Suprapubic skin (tissue), 3 donors: ENCODE data around the gene CDK5RAP2.

Experiments used
- POLR2A ChIP-seq, 2 donors: fragments of 450-650 bp; IDR thresholded peaks; one replicate each; pipeline ENCODE4 v1.6.1; 2017; ENCODE audit warnings: antibody characterized with exemption in 2 of 2, mild to moderate bottlenecking in 2 of 2, moderate library complexity in 2 of 2
- TF ChIP-seq, protein P1 (sequence below), 2 donors: fragments of 200-600 bp in 1 of 2; fragments of 450-650 bp in 1 of 2; sonication (generic) in 1 of 2; IDR thresholded peaks; one replicate each; pipeline ENCODE4 v1.5.1; 2016 to 2019; ENCODE audit warnings: antibody characterized with exemption in 2 of 2, mild to moderate bottlenecking in 1 of 2, moderate library complexity in 1 of 2

GRCh38 chr9:120386390-120387131 is 193.4 kb downstream of the CDK5RAP2 start:
- TF ChIP-seq, protein P1, sequence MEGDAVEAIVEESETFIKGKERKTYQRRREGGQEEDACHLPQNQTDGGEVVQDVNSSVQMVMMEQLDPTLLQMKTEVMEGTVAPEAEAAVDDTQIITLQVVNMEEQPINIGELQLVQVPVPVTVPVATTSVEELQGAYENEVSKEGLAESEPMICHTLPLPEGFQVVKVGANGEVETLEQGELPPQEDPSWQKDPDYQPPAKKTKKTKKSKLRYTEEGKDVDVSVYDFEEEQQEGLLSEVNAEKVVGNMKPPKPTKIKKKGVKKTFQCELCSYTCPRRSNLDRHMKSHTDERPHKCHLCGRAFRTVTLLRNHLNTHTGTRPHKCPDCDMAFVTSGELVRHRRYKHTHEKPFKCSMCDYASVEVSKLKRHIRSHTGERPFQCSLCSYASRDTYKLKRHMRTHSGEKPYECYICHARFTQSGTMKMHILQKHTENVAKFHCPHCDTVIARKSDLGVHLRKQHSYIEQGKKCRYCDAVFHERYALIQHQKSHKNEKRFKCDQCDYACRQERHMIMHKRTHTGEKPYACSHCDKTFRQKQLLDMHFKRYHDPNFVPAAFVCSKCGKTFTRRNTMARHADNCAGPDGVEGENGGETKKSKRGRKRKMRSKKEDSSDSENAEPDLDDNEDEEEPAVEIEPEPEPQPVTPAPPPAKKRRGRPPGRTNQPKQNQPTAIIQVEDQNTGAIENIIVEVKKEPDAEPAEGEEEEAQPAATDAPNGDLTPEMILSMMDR (IDR thresholded peaks at IDR 0.05): no peak
- no peak for TF ChIP-seq POLR2A (IDR thresholded peaks at IDR 0.05)
